ENCODE results near the gene UBXN11.
"Not testable (repeated sequence)": the region's sequence is repeated elsewhere in the genome, so short reads cannot be mapped to it uniquely, and the experiment has no call there.

The UBXN11 gene

DNA sequence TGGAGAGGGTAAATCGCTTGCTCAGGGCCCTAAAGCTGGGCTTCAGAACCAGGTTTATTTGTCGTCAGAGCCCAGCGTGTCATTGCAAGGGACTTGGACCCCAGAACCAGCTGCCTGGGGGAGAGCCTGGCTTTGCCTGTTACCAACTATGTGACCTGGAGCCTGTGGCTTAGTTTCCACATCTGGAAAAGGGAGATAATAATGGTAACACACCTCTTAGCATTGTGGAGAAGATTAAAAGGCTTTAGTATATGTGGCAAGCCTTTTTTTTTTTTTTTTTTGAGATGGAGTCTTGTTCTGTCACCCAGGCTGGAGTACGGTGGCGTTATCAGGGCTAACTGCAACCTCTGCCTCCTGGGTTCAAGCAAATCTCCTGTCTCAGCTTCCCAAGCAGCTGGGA is 23.8 kb upstream of the UBXN11 start:
- no CpG with 5 or more reads among the region's 5 CpGs for WGBS, 2 donors (ENCODE audit: extremely low coverage in 2 of 2, insufficient read length in 2 of 2, insufficient replicate concordance in 1 of 2)
- Histone ChIP-seq H3K9ac (ENCODE audit: low read depth, low read length, poor library complexity) (no peak overlapping the region), H3K18ac (ENCODE audit: low read length) (no peak overlapping the region), H2BK12ac (ENCODE audit: low read length) (no peak overlapping the region), H3K27me3 (ENCODE audit: control insufficient read depth in 3 of 3, insufficient read depth in 3 of 3, low read depth in 1 of 3, low read length in 3 of 3) (no peaks in the 10 kb centered on the region), H3K9me3 (replicated peaks in 1 of 2; ENCODE audit: control insufficient read depth in 2 of 2, insufficient read depth in 1 of 2, low read depth in 1 of 2, low read length in 2 of 2) (no peaks in the 10 kb centered on the region), H3K79me1 (ENCODE audit: low read depth, low read length) (no peaks in the 10 kb centered on the region), H3K14ac (ENCODE audit: low read length) (no peak overlapping the region), H3K36me3 (replicated peaks in 1 of 2; ENCODE audit: control insufficient read depth in 2 of 2, insufficient read depth in 2 of 2, low read length in 2 of 2) (peaks cover 0 to 12% of the 10 kb centered on the region in 2 donors), H2AFZ (ENCODE audit: low read length) (no peak overlapping the region), H4K8ac (ENCODE audit: low read depth, low read length) (no peak overlapping the region), H2BK120ac (ENCODE audit: low read depth, low read length) (no peak overlapping the region), H3K27ac (replicated peaks; ENCODE audit: low read length) (no peak overlapping the region), H2AK5ac (ENCODE audit: low read depth, low read length) (no peak overlapping the region), H3K23ac (ENCODE audit: low read depth, low read length, poor library complexity) (no peak overlapping the region), H3K4me3 (ENCODE audit: low read length in 2 of 2) (no peak overlapping the region), H3K4me1 (ENCODE audit: control insufficient read depth in 2 of 2, insufficient read depth in 1 of 2, low read depth in 1 of 2, low read length in 2 of 2) (peaks cover 3 to 12% of the 10 kb centered on the region in 2 donors), H3K4ac (ENCODE audit: low read length) (no peak overlapping the region), H2BK5ac (ENCODE audit: low read length) (no peak overlapping the region), H3K4me2 (ENCODE audit: insufficient read depth, low read length, poor library complexity, severe bottlenecking) (no peak overlapping the region), H4K91ac (ENCODE audit: low read depth, low read length, poor library complexity) (no peak overlapping the region), H2BK15ac (ENCODE audit: low read length) (no peak overlapping the region)
- no peak for DNase-seq (ENCODE audit: low spot score)

DNA sequence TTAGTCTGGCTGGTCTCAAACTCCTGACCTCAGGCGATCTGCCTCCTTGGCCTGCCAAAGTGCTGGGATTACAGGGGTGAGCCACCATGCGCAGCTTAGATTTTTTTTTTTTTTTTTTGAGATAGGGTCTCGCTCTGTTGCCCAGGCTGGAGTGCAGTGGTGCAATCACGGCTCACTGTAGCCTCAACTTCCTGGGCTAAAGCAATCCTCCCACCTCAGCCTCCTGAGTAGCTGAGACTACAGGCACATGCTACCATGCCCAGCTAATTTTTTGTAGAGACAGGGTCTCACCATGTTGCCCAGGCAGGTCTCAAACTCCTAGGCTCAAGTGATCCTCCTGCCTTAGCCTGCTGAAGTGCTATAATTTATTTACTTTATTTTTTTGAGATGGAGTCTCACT is 22.9 kb upstream of the UBXN11 start:
- not testable (repeated sequence) for H2BK120ac ChIP-seq (ENCODE audit: low read depth, low read length); H3K4me2 ChIP-seq (ENCODE audit: insufficient read depth, low read length, poor library complexity, severe bottlenecking); H3K4ac ChIP-seq (ENCODE audit: low read length); H3K79me1 ChIP-seq (ENCODE audit: low read depth, low read length); H3K4me3 ChIP-seq (ENCODE audit: low read length in 2 of 2); H2BK15ac ChIP-seq (ENCODE audit: low read length); H3K14ac ChIP-seq (ENCODE audit: low read length); H3K9me3 ChIP-seq (replicated peaks in 1 of 2; ENCODE audit: control insufficient read depth in 2 of 2, insufficient read depth in 1 of 2, low read depth in 1 of 2, low read length in 2 of 2); H2AFZ ChIP-seq (ENCODE audit: low read length); DNase-seq (ENCODE audit: low spot score); H3K9ac ChIP-seq (ENCODE audit: low read depth, low read length, poor library complexity); H2BK12ac ChIP-seq (ENCODE audit: low read length); H2AK5ac ChIP-seq (ENCODE audit: low read depth, low read length); H3K27me3 ChIP-seq (ENCODE audit: control insufficient read depth in 3 of 3, insufficient read depth in 3 of 3, low read depth in 1 of 3, low read length in 3 of 3); H3K27ac ChIP-seq (replicated peaks; ENCODE audit: low read length); H3K18ac ChIP-seq (ENCODE audit: low read length); H4K91ac ChIP-seq (ENCODE audit: low read depth, low read length, poor library complexity); H4K8ac ChIP-seq (ENCODE audit: low read depth, low read length); H3K23ac ChIP-seq (ENCODE audit: low read depth, low read length, poor library complexity); H2BK5ac ChIP-seq (ENCODE audit: low read length)
- H3K4me1 ChIP-seq (ENCODE audit: control insufficient read depth in 2 of 2, insufficient read depth in 1 of 2, low read depth in 1 of 2, low read length in 2 of 2), result peaks cover 3 to 12% of the 10 kb centered on the region in 2 donors
- WGBS, 2 donors (ENCODE audit: extremely low coverage in 2 of 2, insufficient read length in 2 of 2, insufficient replicate concordance in 1 of 2), result no CpG with 5 or more reads among the region's 4 CpGs
- H3K36me3 ChIP-seq (replicated peaks in 1 of 2; ENCODE audit: control insufficient read depth in 2 of 2, insufficient read depth in 2 of 2, low read length in 2 of 2), result peaks cover 0 to 14% of the 10 kb centered on the region in 2 donors

DNA sequence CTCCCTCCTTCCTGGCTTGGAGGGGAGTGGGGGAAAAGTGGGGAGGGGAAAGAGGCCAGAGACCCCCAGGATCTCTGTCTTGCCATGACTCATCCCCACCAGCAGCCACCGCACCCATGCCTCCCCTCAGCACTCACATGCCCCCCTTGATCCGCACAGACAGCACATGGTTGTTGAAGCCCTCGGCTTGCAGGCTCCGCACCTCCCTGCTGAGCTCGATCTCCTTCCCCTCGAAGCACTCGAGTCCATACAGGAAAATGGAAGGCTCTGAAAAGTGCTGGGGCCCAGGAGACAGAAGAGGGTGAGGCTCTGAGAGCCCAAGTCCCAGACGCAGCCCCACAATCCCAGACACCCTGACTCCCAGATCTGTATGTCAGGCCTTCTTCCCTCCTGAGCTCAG is 22.2 kb upstream of the UBXN11 start:
- no peak overlapping the region for H4K91ac ChIP-seq (ENCODE audit: low read depth, low read length, poor library complexity)
- peaks cover 0 to 15% of the 10 kb centered on the region in 2 donors for H3K36me3 ChIP-seq (replicated peaks in 1 of 2; ENCODE audit: control insufficient read depth in 2 of 2, insufficient read depth in 2 of 2, low read length in 2 of 2)

DNA sequence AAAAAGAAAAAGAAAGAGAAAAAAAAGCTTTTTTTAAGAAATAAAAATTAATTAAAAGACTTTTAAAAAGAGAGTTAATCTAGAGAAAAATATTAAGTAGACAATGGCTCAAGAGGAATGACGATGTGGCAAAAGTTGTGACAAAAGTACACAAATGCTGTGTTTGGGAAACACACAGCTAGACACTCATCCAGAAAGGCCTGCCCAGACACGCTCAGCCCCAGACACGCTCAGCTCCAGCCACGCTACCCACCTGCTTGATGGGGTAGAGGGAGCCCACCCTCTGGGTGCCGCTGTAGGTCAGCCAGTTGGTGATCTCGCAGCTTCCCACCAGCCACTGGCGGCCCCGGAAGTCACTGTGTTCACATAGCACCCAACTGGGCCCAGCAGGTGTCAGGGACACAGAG is 21.5 kb upstream of the UBXN11 start:
- Histone ChIP-seq H2AK5ac (ENCODE audit: low read depth, low read length) (no peak overlapping the region), H4K8ac (ENCODE audit: low read depth, low read length) (no peak overlapping the region), H3K14ac (ENCODE audit: low read length) (no peak overlapping the region), H2AFZ (ENCODE audit: low read length) (peak overlapping the region; percentile 80), H3K79me1 (ENCODE audit: low read depth, low read length) (no peaks in the 10 kb centered on the region), H2BK12ac (ENCODE audit: low read length) (peak overlapping the region; percentile 4), H3K9me3 (replicated peaks in 1 of 2; ENCODE audit: control insufficient read depth in 2 of 2, insufficient read depth in 1 of 2, low read depth in 1 of 2, low read length in 2 of 2) (no peaks in the 10 kb centered on the region), H3K18ac (ENCODE audit: low read length) (no peak overlapping the region), H3K9ac (ENCODE audit: low read depth, low read length, poor library complexity) (no peak overlapping the region), H3K36me3 (replicated peaks in 1 of 2; ENCODE audit: control insufficient read depth in 2 of 2, insufficient read depth in 2 of 2, low read length in 2 of 2) (peaks cover 0 to 15% of the 10 kb centered on the region in 2 donors), H3K27ac (replicated peaks; ENCODE audit: low read length) (no peak overlapping the region), H3K4me3 (ENCODE audit: low read length in 2 of 2) (no peak overlapping the region), H4K91ac (ENCODE audit: low read depth, low read length, poor library complexity) (no peak overlapping the region), H3K4me1 (ENCODE audit: control insufficient read depth in 2 of 2, insufficient read depth in 1 of 2, low read depth in 1 of 2, low read length in 2 of 2) (peaks cover 3 to 12% of the 10 kb centered on the region in 2 donors), H2BK5ac (ENCODE audit: low read length) (no peak overlapping the region), H2BK15ac (ENCODE audit: low read length) (no peak overlapping the region), H2BK120ac (ENCODE audit: low read depth, low read length) (no peak overlapping the region), H3K4me2 (ENCODE audit: insufficient read depth, low read length, poor library complexity, severe bottlenecking) (no peak overlapping the region), H3K23ac (ENCODE audit: low read depth, low read length, poor library complexity) (no peak overlapping the region), H3K4ac (ENCODE audit: low read length) (no peak overlapping the region), H3K27me3 (ENCODE audit: control insufficient read depth in 3 of 3, insufficient read depth in 3 of 3, low read depth in 1 of 3, low read length in 3 of 3) (no peaks in the 10 kb centered on the region)
- DNase-seq (ENCODE audit: low spot score), result no peak
- WGBS, 2 donors (ENCODE audit: extremely low coverage in 2 of 2, insufficient read length in 2 of 2, insufficient replicate concordance in 1 of 2), result no CpG with 5 or more reads among the region's 8 CpGs

More for the DNA sequence above, 22.2 kb upstream of the UBXN11 start:
- H3K9ac ChIP-seq (ENCODE audit: low read depth, low read length, poor library complexity), result peak overlapping the region; percentile 7
- no peak overlapping the region for H3K4me3 ChIP-seq (ENCODE audit: low read length in 2 of 2)
- H2BK15ac ChIP-seq (ENCODE audit: low read length), result no peak overlapping the region
- peaks cover 3 to 12% of the 10 kb centered on the region in 2 donors for H3K4me1 ChIP-seq (ENCODE audit: control insufficient read depth in 2 of 2, insufficient read depth in 1 of 2, low read depth in 1 of 2, low read length in 2 of 2)
- H2BK12ac ChIP-seq (ENCODE audit: low read length), result no peak overlapping the region
- H3K23ac ChIP-seq (ENCODE audit: low read depth, low read length, poor library complexity), result no peak overlapping the region
- H3K27ac ChIP-seq (replicated peaks; ENCODE audit: low read length), result no peak overlapping the region
- no peak overlapping the region for H2BK5ac ChIP-seq (ENCODE audit: low read length)
- no peak overlapping the region for H3K18ac ChIP-seq (ENCODE audit: low read length)
- H3K27me3 ChIP-seq (ENCODE audit: control insufficient read depth in 3 of 3, insufficient read depth in 3 of 3, low read depth in 1 of 3, low read length in 3 of 3), result no peaks in the 10 kb centered on the region
- no peak overlapping the region for H3K4me2 ChIP-seq (ENCODE audit: insufficient read depth, low read length, poor library complexity, severe bottlenecking)
- no peak overlapping the region for H2BK120ac ChIP-seq (ENCODE audit: low read depth, low read length)
- no CpG with 5 or more reads among the region's 8 CpGs for WGBS, 2 donors (ENCODE audit: extremely low coverage in 2 of 2, insufficient read length in 2 of 2, insufficient replicate concordance in 1 of 2)
- H2AK5ac ChIP-seq (ENCODE audit: low read depth, low read length), result no peak overlapping the region
- no peaks in the 10 kb centered on the region for H3K9me3 ChIP-seq (replicated peaks in 1 of 2; ENCODE audit: control insufficient read depth in 2 of 2, insufficient read depth in 1 of 2, low read depth in 1 of 2, low read length in 2 of 2)
- H2AFZ ChIP-seq (ENCODE audit: low read length), result peak overlapping the region; percentile 80
- no peak overlapping the region for H3K14ac ChIP-seq (ENCODE audit: low read length)
- H3K79me1 ChIP-seq (ENCODE audit: low read depth, low read length), result no peaks in the 10 kb centered on the region
- no peak overlapping the region for H3K4ac ChIP-seq (ENCODE audit: low read length)
- no peak for DNase-seq (ENCODE audit: low spot score)
- no peak overlapping the region for H4K8ac ChIP-seq (ENCODE audit: low read depth, low read length)
